Measurements from ENCODE around the gene NAIF1. TPM values are rescaled to one million over a fixed set of nuclear protein-coding genes. Genes with fewer than 3 reads are reported as not detected.

The NAIF1 gene
- polyA plus RNA-seq, 3 donors, result 4.6 to 6.5 (median 5.6) TPM

GRCh38 chr9:128084746-128085145, 17.6 kb upstream of the NAIF1 start:
- intact Hi-C loops (cut with micrococcal nuclease), result loop anchor here in 1 of 2 donors (10.0 kb wide), 1 partner anchor 140 kb away; no protein-coding TSS in a partner anchor
- no peak overlapping the region for H3K27ac ChIP-seq (ENCODE audit: low read depth in 1 of 2, low read length in 2 of 2)
- no CpG with 5 or more reads among the region's 4 CpGs for WGBS (ENCODE audit: insufficient coverage)

DNA sequence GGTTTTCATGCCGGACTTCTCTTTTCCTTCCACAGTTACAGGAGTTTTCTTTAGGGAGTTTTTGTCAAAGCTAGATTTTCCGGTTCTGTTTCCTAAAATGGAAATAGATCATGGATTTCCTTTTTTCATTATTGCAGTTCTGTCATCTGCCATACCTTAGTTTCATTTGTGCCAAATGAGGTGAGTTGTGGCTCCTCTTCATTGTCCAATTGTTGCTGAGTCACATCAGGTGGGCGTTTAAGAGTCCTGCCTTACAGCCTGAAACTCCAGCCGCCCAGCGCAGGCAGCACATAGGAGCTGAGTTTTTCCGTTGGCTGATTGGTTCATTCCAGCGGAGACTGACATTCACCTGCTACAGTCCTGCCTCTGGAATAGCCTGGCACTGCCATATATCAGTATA, 15.0 kb upstream of the NAIF1 start:
- peaks cover 26 to 27% of the 10 kb centered on the region in 2 donors for H3K36me3 Mint-ChIP-seq
- no peak overlapping the region for H3K4me3 ChIP-seq (replicated peaks in 1 of 3; ENCODE audit: low read depth in 2 of 3, low read length in 3 of 3)
- H3K9ac ChIP-seq (ENCODE audit: insufficient read depth, low read length, poor library complexity, severe bottlenecking), result no peak overlapping the region
- peaks cover 39% of the 10 kb centered on the region for H3K4me1 Mint-ChIP-seq
- H3K27ac ChIP-seq (ENCODE audit: low read depth in 1 of 2, low read length in 2 of 2), result no peak overlapping the region
- peaks cover 83% of the 10 kb centered on the region for H4K20me1 ChIP-seq (ENCODE audit: insufficient read depth, low read length)
- H3K9me3 Mint-ChIP-seq, result no peaks in the 10 kb centered on the region
- H3K9me3 ChIP-seq (replicated peaks in 1 of 2; ENCODE audit: control insufficient read depth in 1 of 2, insufficient read depth in 1 of 2, low read length in 2 of 2), result no peaks in the 10 kb centered on the region
- H3K4me1 ChIP-seq (ENCODE audit: control insufficient read depth in 1 of 2, insufficient read depth in 2 of 2, low read length in 2 of 2), result peaks cover 33 to 36% of the 10 kb centered on the region in 2 donors
- DNase-seq, result no peak
- peaks cover 5 to 20% of the 10 kb centered on the region in 2 donors for H3K36me3 ChIP-seq (replicated peaks in 1 of 2; ENCODE audit: control insufficient read depth in 1 of 2, insufficient read depth in 2 of 2, low read length in 2 of 2)
- no peaks in the 10 kb centered on the region for H3K27me3 Mint-ChIP-seq (ENCODE audit: low read depth in 3 of 3)
- H3K4me2 ChIP-seq (replicated peaks; ENCODE audit: extremely low read depth, low read length, poor library complexity, severe bottlenecking), result peak overlapping the region; percentile 10
- no peak overlapping the region for H2AFZ ChIP-seq (ENCODE audit: insufficient read depth, low read depth, low read length, poor library complexity, severe bottlenecking)
- H3K27ac Mint-ChIP-seq, result peak overlapping the region in 5 of 7 donors; percentile 14 to 69 (median 40)
- WGBS (ENCODE audit: insufficient coverage), result 20% methylated on average over 1 of the region's 7 CpGs
- H3K79me2 ChIP-seq (ENCODE audit: insufficient read depth, low read length), result peaks cover 88% of the 10 kb centered on the region
- H3K27me3 ChIP-seq (ENCODE audit: control insufficient read depth in 2 of 2, insufficient read depth in 2 of 2, low read length in 2 of 2), result no peaks in the 10 kb centered on the region
- no peak for TF ChIP-seq CTCF (IDR thresholded peaks at IDR 0.05)
- no peak overlapping the region for H3K4me3 Mint-ChIP-seq
- intact Hi-C loops (cut with micrococcal nuclease), result loop anchor here in 1 of 2 donors (10.0 kb wide), 1 partner anchor 137 kb away; no protein-coding TSS in a partner anchor

More at GRCh38 chr9:128084746-128085145, 17.6 kb upstream of the NAIF1 start:
- DNase-seq, result no peak
- Histone ChIP-seq H3K27me3 (ENCODE audit: control insufficient read depth in 2 of 2, insufficient read depth in 2 of 2, low read length in 2 of 2) (no peaks in the 10 kb centered on the region), H4K20me1 (ENCODE audit: insufficient read depth, low read length) (peaks cover 87% of the 10 kb centered on the region), H2AFZ (ENCODE audit: insufficient read depth, low read depth, low read length, poor library complexity, severe bottlenecking) (no peak overlapping the region), H3K9me3 (replicated peaks in 1 of 2; ENCODE audit: control insufficient read depth in 1 of 2, insufficient read depth in 1 of 2, low read length in 2 of 2) (no peaks in the 10 kb centered on the region), H3K36me3 (replicated peaks in 1 of 2; ENCODE audit: control insufficient read depth in 1 of 2, insufficient read depth in 2 of 2, low read length in 2 of 2) (peaks cover 9 to 28% of the 10 kb centered on the region in 2 donors), H3K4me3 (replicated peaks in 1 of 3; ENCODE audit: low read depth in 2 of 3, low read length in 3 of 3) (no peak overlapping the region), H3K9ac (ENCODE audit: insufficient read depth, low read length, poor library complexity, severe bottlenecking) (no peak overlapping the region), H3K4me1 (ENCODE audit: control insufficient read depth in 1 of 2, insufficient read depth in 2 of 2, low read length in 2 of 2) (peaks cover 11 to 12% of the 10 kb centered on the region in 2 donors), H3K79me2 (ENCODE audit: insufficient read depth, low read length) (peaks cover 90% of the 10 kb centered on the region), H3K4me2 (replicated peaks; ENCODE audit: extremely low read depth, low read length, poor library complexity, severe bottlenecking) (no peak overlapping the region)
- Mint-ChIP-seq H3K36me3 (peaks cover 19 to 33% of the 10 kb centered on the region in 2 donors), H3K27me3 (ENCODE audit: low read depth in 3 of 3) (no peaks in the 10 kb centered on the region), H3K9me3 (no peaks in the 10 kb centered on the region), H3K4me1 (peaks cover 28% of the 10 kb centered on the region), H3K4me3 (no peak overlapping the region), H3K27ac (peak overlapping the region in 2 of 7 donors; percentile 43 to 71)
- TF ChIP-seq CTCF (IDR thresholded peaks at IDR 0.05), result no peak

Measured in CD14-positive monocyte (primary cell).